Measurements from ENCODE around the gene CEP135.

- TF ChIP-seq CTCF (IDR thresholded peaks at IDR 0.05; ENCODE audit: borderline replicate concordance, extremely low read depth, low read length, poor library complexity, severe bottlenecking) (no peak), EZH2 (IDR thresholded peaks at IDR 0.05; ENCODE audit: borderline replicate concordance, low read depth, low read length, severe bottlenecking) (no peak)
These were observed 9.3 kb upstream of the CEP135 start for GRCh38 chr4:55939421-55939820.
